H9 (cell line): ENCODE data around the gene FOS. TPM values are rescaled to one million over a fixed set of nuclear protein-coding genes. Genes with fewer than 3 reads are reported as not detected.

Experiments
- DNase-seq: peaks from one replicate; pipeline ENCODE4 v3.0.0-alpha.2; 2017
- H2AFZ ChIP-seq: one replicate; pipeline ENCODE4 v1.6.1; 2013; ENCODE audit warnings: mild to moderate bottlenecking, low read length, control low read depth, moderate library complexity
- H2AK5ac ChIP-seq: 2 replicates; pipeline ENCODE4 v1.6.1; 2013; ENCODE audit warnings: low read length, control low read depth, mixed read lengths; ENCODE audit not compliant: insufficient read length
- H2BK120ac ChIP-seq: one replicate; pipeline ENCODE4 v1.6.1; 2013; ENCODE audit warnings: low read depth, mild to moderate bottlenecking, low read length, control low read depth, inconsistent platforms; ENCODE audit not compliant: poor library complexity, severe bottlenecking
- H2BK12ac ChIP-seq: 2 replicates; pipeline ENCODE4 v1.6.1; 2013; ENCODE audit warnings: low read length, control low read depth, mixed read lengths, low read depth; ENCODE audit not compliant: insufficient read length
- H2BK15ac ChIP-seq: 2 replicates; pipeline ENCODE4 v1.6.1; 2013; ENCODE audit warnings: low read depth, low read length, control low read depth
- H2BK20ac ChIP-seq: one replicate; pipeline ENCODE4 v1.6.1; 2013; ENCODE audit warnings: low read depth, mild to moderate bottlenecking, low read length, control low read depth, inconsistent platforms; ENCODE audit not compliant: poor library complexity, severe bottlenecking
- H2BK5ac ChIP-seq: 2 replicates; pipeline ENCODE4 v1.6.1; 2013; ENCODE audit warnings: low read length, control low read depth, mixed read lengths; ENCODE audit not compliant: insufficient read length
- H3K14ac ChIP-seq: 2 replicates; pipeline ENCODE4 v1.6.1; 2013; ENCODE audit warnings: low read length, control low read depth; ENCODE audit not compliant: insufficient read depth
- H3K18ac ChIP-seq: 2 replicates; pipeline ENCODE4 v1.6.1; 2013; ENCODE audit warnings: low read depth, mild to moderate bottlenecking, mixed read lengths, low read length, control low read depth; ENCODE audit not compliant: insufficient read length
- H3K23ac ChIP-seq: 2 replicates; pipeline ENCODE4 v1.6.1; 2013; ENCODE audit warnings: low read length, control low read depth, mixed read lengths, low read depth; ENCODE audit not compliant: insufficient read length
- H3K23me2 ChIP-seq: 2 replicates; pipeline ENCODE4 v1.6.1; 2013; ENCODE audit warnings: low read depth, mild to moderate bottlenecking, mixed read lengths, low read length, control low read depth; ENCODE audit not compliant: insufficient read length, poor library complexity, severe bottlenecking
- H3K27ac ChIP-seq: 2 replicates; pipeline ENCODE4 v1.5.1; 2013; ENCODE audit warnings: low read length, control low read depth, mixed read lengths, low read depth; ENCODE audit not compliant: insufficient read length
- H3K27me3 ChIP-seq: 2 replicates; pipeline ENCODE4 v1.6.1; 2013; ENCODE audit warnings: low read length, control low read depth, inconsistent platforms; ENCODE audit not compliant: insufficient read depth
- H3K4ac ChIP-seq: 2 replicates; pipeline ENCODE4 v1.6.1; 2013; ENCODE audit warnings: low read depth, mild to moderate bottlenecking, control low read depth, inconsistent platforms, low read length, moderate library complexity
- H3K4me1 ChIP-seq: 2 replicates; pipeline ENCODE4 v1.6.1; 2013; ENCODE audit warnings: low read length, control low read depth, inconsistent platforms; ENCODE audit not compliant: insufficient read depth
- H3K4me2 ChIP-seq: 2 replicates; pipeline ENCODE4 v1.6.1; 2013; ENCODE audit warnings: low read length, control low read depth, mixed read lengths; ENCODE audit not compliant: insufficient read length, insufficient read depth
- H3K56ac ChIP-seq: 2 replicates; pipeline ENCODE4 v1.6.1; 2013; ENCODE audit warnings: low read depth, mild to moderate bottlenecking, mixed read lengths, low read length, control low read depth; ENCODE audit not compliant: insufficient read length
- H3K79me1 ChIP-seq: 2 replicates; pipeline ENCODE4 v1.6.1; 2013; ENCODE audit warnings: low read depth, mild to moderate bottlenecking, moderate library complexity, low read length, control low read depth, inconsistent platforms; ENCODE audit not compliant: insufficient read depth, poor library complexity, severe bottlenecking
- H3K79me2 ChIP-seq: 2 replicates; pipeline ENCODE4 v1.6.1; 2013; ENCODE audit warnings: low read length, control low read depth, inconsistent platforms; ENCODE audit not compliant: insufficient read depth
- H3K9ac ChIP-seq: 2 replicates; pipeline ENCODE4 v1.6.1; 2013; ENCODE audit warnings: low read length, control low read depth, mixed read lengths; ENCODE audit not compliant: insufficient read length; ENCODE audit errors: extremely low read depth
- H3K9me3 ChIP-seq: one replicate; pipeline ENCODE4 v1.6.1; 2013; ENCODE audit warnings: low read depth, low read length, inconsistent platforms; ENCODE audit not compliant: control insufficient read depth
- H3T11ph ChIP-seq: one replicate; pipeline ENCODE4 v1.6.1; 2013; ENCODE audit warnings: mild to moderate bottlenecking, low read length, control low read depth, inconsistent platforms
- H4K20me1 ChIP-seq: one replicate; pipeline ENCODE4 v1.6.1; 2013; ENCODE audit not compliant: control insufficient read depth, insufficient read length, insufficient read depth
- H4K5ac ChIP-seq: 2 replicates; pipeline ENCODE4 v1.6.1; 2013; ENCODE audit warnings: low read depth, mild to moderate bottlenecking, mixed read lengths, low read length, control low read depth; ENCODE audit not compliant: insufficient read length
- H4K8ac ChIP-seq: replicated peaks from 2 replicates; pipeline ENCODE4 v1.6.1; 2013; ENCODE audit warnings: low read length, control low read depth, mixed read lengths, low read depth; ENCODE audit not compliant: insufficient read length
- H4K91ac ChIP-seq: 2 replicates; pipeline ENCODE4 v1.6.1; 2013; ENCODE audit warnings: low read depth, mild to moderate bottlenecking, moderate library complexity, mixed read lengths, low read length, control low read depth; ENCODE audit not compliant: insufficient read length
- H3K27ac Mint-ChIP-seq, 3 experiments: 2 replicates in 2 of 3; 3 replicates in 1 of 3; pipeline ENCODE4 v1.8.0; 2020 to 2021; ENCODE audit warnings: mixed read lengths in 3 of 3, mild to moderate bottlenecking in 1 of 3, moderate library complexity in 1 of 3
- H3K27me3 Mint-ChIP-seq: 2 replicates; pipeline ENCODE4 v1.8.0; 2021; ENCODE audit warnings: low read depth, mild to moderate bottlenecking, moderate library complexity, mixed read lengths
- H3K36me3 Mint-ChIP-seq, 3 experiments: 2 replicates in 2 of 3; 3 replicates in 1 of 3; pipeline ENCODE4 v1.8.0; 2020 to 2021; ENCODE audit warnings: low read depth in 3 of 3, mixed read lengths in 3 of 3; ENCODE audit not compliant: insufficient read depth in 1 of 3
- H3K4me1 Mint-ChIP-seq, 2 experiments: 2 replicates each; pipeline ENCODE4 v1.8.0; 2020; ENCODE audit warnings: mixed read lengths in 2 of 2
- H3K4me3 Mint-ChIP-seq, 2 experiments: 2 replicates in 1 of 2; 3 replicates in 1 of 2; pipeline ENCODE4 v1.8.0; 2020 to 2021; ENCODE audit warnings: mild to moderate bottlenecking in 2 of 2, mixed read lengths in 2 of 2, moderate library complexity in 1 of 2
- H3K9me3 Mint-ChIP-seq, 2 experiments: 2 replicates in 1 of 2; 3 replicates in 1 of 2; pipeline ENCODE4 v1.8.0; 2020; ENCODE audit warnings: mild to moderate bottlenecking in 2 of 2, mixed read lengths in 2 of 2, moderate library complexity in 1 of 2
- CTCF ChIP-seq: fragments of 200-600 bp; sonication (generic); conservative IDR thresholded peaks from 3 replicates; pipeline ENCODE4 v1.8.0; 2021; ENCODE audit warnings: antibody characterized with exemption, mild to moderate bottlenecking
- WGBS: extraction: QIAGEN DNeasy Blood & Tissue Kit; methylation state at CpG from one replicate; pipeline ENCODE4 v1.1.7; 2013; ENCODE audit warnings: missing lambda C conversion rate, low lambda C conversion rate, mixed read lengths; ENCODE audit not compliant: insufficient read length; ENCODE audit errors: extremely low coverage; 5-methylcytosine and 5-hydroxymethylcytosine counted together
- total RNA-seq: library from RNA; stranded (reverse); gene quantifications from 2 replicates; pipeline ENCODE4 v1.2.1, GENCODE V29; 2021

FOS gene
- total RNA-seq, 1 experiment from 2014 or later: 33.9 TPM

DNA sequence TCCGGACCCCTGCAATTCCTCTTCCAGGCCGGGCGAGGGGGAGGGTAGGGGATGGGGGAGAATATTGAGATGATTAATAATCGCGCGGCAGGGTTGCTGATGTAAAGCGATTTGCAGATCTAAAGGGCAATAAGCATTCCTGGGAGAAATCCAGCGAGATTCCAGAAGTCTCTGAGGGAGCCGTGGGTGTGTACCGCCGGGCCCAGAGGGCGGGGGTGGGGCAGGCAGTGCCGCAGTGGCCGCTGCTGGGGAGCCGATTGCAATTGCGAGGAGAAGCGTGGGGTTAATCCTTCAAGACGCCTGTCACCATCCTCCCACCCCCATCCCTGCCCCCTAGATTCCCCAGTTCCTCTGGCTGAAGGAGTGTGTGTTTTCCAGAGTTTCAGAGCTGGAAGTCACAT is 16.4 kb downstream of the FOS start:
- H2BK5ac ChIP-seq: no peak overlapping the region
- H3K4me1 Mint-ChIP-seq: peaks cover 12 to 17% of the 10 kb centered on the region in 2 experiments
- no peak overlapping the region for H4K8ac ChIP-seq
- H3K27me3 Mint-ChIP-seq: no peaks in the 10 kb centered on the region; the same call in 1 of the 2 replicates
- no peak overlapping the region for H3T11ph ChIP-seq
- no peak overlapping the region for H2BK20ac ChIP-seq
- no peak overlapping the region for H2BK120ac ChIP-seq
- H4K20me1 ChIP-seq: no peaks in the 10 kb centered on the region
- H3K9me3 Mint-ChIP-seq: no peaks in the 10 kb centered on the region
- H3K4me2 ChIP-seq: peak overlapping the region; percentile 89
- no CpG with 5 or more reads among the region's 18 CpGs for WGBS
- no peak overlapping the region for H2AFZ ChIP-seq
- H3K14ac ChIP-seq: peak overlapping the region; percentile 91; the same call in 1 of the 2 replicates
- H3K4ac ChIP-seq: no peak overlapping the region; the same call in 1 of the 2 replicates
- no peak overlapping the region for H4K5ac ChIP-seq
- H3K79me1 ChIP-seq: no peaks in the 10 kb centered on the region
- peak overlapping the region; percentile 3 for H2BK12ac ChIP-seq
- H3K23me2 ChIP-seq: peaks cover 11% of the 10 kb centered on the region
- H3K23ac ChIP-seq: no peak overlapping the region
- H3K9ac ChIP-seq: peak overlapping the region; percentile 71
- H3K18ac ChIP-seq: peak overlapping the region; percentile 67
- no peaks in the 10 kb centered on the region for H3K27me3 ChIP-seq
- H3K79me2 ChIP-seq: no peaks in the 10 kb centered on the region
- no peak overlapping the region for H2BK15ac ChIP-seq
- H3K36me3 Mint-ChIP-seq: no peaks in the 10 kb centered on the region
- no peak overlapping the region for H4K91ac ChIP-seq
- DNase-seq: peak; percentile 65
- H2AK5ac ChIP-seq: no peak overlapping the region
- no peak for TF ChIP-seq CTCF
- peak overlapping the region; percentile 94 to 99 (median 96); a peak in 5 of 7 replicates for H3K27ac Mint-ChIP-seq
- H3K27ac ChIP-seq: no peak overlapping the region
- H3K9me3 ChIP-seq: no peaks in the 10 kb centered on the region
- H3K4me3 Mint-ChIP-seq: peak overlapping the region; percentile 74 to 89
- H3K4me1 ChIP-seq: peaks cover 4% of the 10 kb centered on the region; the same call in 1 of the 2 replicates
- no peak overlapping the region for H3K56ac ChIP-seq
